Measurements from ENCODE around the gene CDS2. TPM values are rescaled to one million over a fixed set of nuclear protein-coding genes. Genes with fewer than 3 reads are reported as not detected.

The CDS2 gene
- 16.8 and 23.4 TPM in 2 replicates for total RNA-seq

DNA sequence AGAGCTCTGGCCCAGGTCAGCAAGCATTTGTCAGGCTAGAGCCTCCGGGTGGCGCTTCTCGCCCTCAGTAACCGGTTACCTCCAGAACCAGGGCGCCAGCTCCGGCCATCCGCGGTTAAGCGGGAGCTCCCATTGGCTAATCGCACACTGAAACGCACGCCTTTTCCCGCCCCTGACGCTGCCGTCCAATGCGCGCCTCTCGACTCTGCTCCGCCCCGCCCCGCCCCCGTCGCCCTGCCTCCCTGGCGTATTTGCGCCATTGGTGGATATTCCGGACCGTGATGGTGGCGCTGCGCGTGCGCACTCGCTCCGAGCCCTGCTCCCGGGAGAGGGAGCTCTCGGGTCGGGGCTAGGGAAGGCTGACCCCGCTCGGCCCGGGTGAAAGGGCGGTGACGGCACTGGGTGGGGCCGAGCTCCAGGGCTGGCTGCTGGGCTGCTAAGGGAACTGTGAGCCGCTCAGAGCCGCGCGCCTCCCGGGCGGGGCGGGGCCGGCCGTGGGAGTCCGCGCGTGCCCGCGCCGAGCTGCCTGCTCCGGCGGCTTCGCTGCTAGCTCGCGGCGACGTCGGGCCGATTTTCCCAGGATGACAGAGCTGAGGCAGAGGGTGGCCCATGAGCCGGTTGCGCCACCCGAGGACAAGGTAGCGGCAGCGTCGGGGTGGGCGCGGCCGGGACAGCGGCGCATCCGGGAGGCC lies at the start of gene CDS2:
CDS2 (plus strand) TSS at position 497 of the 692 bp plus-strand sequence; CDS start at position 582, 85 bp downstream.
- TF ChIP-seq, protein P1, sequence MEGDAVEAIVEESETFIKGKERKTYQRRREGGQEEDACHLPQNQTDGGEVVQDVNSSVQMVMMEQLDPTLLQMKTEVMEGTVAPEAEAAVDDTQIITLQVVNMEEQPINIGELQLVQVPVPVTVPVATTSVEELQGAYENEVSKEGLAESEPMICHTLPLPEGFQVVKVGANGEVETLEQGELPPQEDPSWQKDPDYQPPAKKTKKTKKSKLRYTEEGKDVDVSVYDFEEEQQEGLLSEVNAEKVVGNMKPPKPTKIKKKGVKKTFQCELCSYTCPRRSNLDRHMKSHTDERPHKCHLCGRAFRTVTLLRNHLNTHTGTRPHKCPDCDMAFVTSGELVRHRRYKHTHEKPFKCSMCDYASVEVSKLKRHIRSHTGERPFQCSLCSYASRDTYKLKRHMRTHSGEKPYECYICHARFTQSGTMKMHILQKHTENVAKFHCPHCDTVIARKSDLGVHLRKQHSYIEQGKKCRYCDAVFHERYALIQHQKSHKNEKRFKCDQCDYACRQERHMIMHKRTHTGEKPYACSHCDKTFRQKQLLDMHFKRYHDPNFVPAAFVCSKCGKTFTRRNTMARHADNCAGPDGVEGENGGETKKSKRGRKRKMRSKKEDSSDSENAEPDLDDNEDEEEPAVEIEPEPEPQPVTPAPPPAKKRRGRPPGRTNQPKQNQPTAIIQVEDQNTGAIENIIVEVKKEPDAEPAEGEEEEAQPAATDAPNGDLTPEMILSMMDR (IDR thresholded peaks at IDR 0.05; ENCODE audit: insufficient read depth, low read length, severe bottlenecking): peak; percentile 53
- H3K27me3 ChIP-seq (ENCODE audit: control insufficient read depth, insufficient read depth, low read length): no peaks in the 10 kb centered on the region
- H3K36me3 ChIP-seq (ENCODE audit: control insufficient read depth, insufficient read depth, low read length): no peaks in the 10 kb centered on the region
- DNase-seq (ENCODE audit: low read depth) (peak; percentile 93), FAIRE-seq (no peak)
- peak within 1 kb of the TSS; percentile 77 for H3K4me3 ChIP-seq (ENCODE audit: low read depth, low read length)

- DNase-seq (ENCODE audit: low read depth): no peak
- no peak for FAIRE-seq
- Histone ChIP-seq H3K27me3 (ENCODE audit: control insufficient read depth, insufficient read depth, low read length) (peaks cover 3% of the 10 kb centered on the region), H3K4me3 (ENCODE audit: low read depth, low read length) (no peak overlapping the region), H3K36me3 (ENCODE audit: control insufficient read depth, insufficient read depth, low read length) (no peaks in the 10 kb centered on the region)
- TF ChIP-seq, protein P1 (IDR thresholded peaks at IDR 0.05; ENCODE audit: insufficient read depth, low read length, severe bottlenecking): no peak
Measured at GRCh38 chr20:5077761-5078387, 48.9 kb upstream of the CDS2 start.

DNA sequence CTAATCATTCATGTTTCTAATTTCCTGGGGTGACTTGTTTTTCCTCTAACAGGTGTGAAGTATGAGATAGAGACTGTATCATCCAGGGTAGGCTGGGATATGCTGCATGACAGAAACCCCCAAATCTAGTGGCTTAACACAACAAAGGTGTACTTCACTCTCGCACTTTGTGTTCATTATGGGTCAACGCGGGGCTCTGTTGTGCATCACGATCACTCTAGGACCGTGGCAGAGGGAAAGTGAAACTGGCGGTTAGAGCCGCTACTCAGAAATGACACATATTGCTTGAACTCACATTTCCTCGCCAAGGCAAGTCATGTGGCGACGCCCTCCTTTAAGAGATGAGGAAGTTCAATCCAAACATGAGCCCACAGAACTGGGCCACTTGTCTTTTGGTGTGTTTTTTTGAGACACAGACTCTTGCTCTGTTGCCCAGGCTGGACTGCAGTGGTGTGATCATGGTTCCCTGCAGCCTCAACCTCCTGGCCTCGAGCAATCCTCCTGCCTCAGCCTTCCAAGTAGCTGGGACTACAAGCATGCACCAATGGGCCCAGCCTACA lies 48.3 kb upstream of the CDS2 start:
- DNase-seq (ENCODE audit: low read depth): peak; percentile 68
- FAIRE-seq: no peak
- H3K4me3 ChIP-seq (ENCODE audit: low read depth, low read length): no peak overlapping the region
- H3K36me3 ChIP-seq (ENCODE audit: control insufficient read depth, insufficient read depth, low read length): no peaks in the 10 kb centered on the region
- peaks cover 3% of the 10 kb centered on the region for H3K27me3 ChIP-seq (ENCODE audit: control insufficient read depth, insufficient read depth, low read length)
- TF ChIP-seq, protein P1 (IDR thresholded peaks at IDR 0.05; ENCODE audit: insufficient read depth, low read length, severe bottlenecking): no peak

GRCh38 chr20:5080384-5080877 lies 46.4 kb upstream of the CDS2 start:
- TF ChIP-seq, protein P1 (IDR thresholded peaks at IDR 0.05; ENCODE audit: insufficient read depth, low read length, severe bottlenecking): no peak
- H3K27me3 ChIP-seq (ENCODE audit: control insufficient read depth, insufficient read depth, low read length): peaks cover 3% of the 10 kb centered on the region
- no peaks in the 10 kb centered on the region for H3K36me3 ChIP-seq (ENCODE audit: control insufficient read depth, insufficient read depth, low read length)
- no peak overlapping the region for H3K4me3 ChIP-seq (ENCODE audit: low read depth, low read length)
- FAIRE-seq (no peak), DNase-seq (ENCODE audit: low read depth) (no peak)

GRCh38 chr20:5085380-5085779 lies 41.4 kb upstream of the CDS2 start:
- FAIRE-seq: no peak
- DNase-seq (ENCODE audit: low read depth): no peak
- Histone ChIP-seq H3K36me3 (ENCODE audit: control insufficient read depth, insufficient read depth, low read length) (no peaks in the 10 kb centered on the region), H3K4me3 (ENCODE audit: low read depth, low read length) (no peak overlapping the region), H3K27me3 (ENCODE audit: control insufficient read depth, insufficient read depth, low read length) (peaks cover 3% of the 10 kb centered on the region)
- TF ChIP-seq, protein P1 (IDR thresholded peaks at IDR 0.05; ENCODE audit: insufficient read depth, low read length, severe bottlenecking): no peak
